HFF-Myc (cell line): ENCODE results near the gene SLC25A48.
A peak's percentile ranks its signal among the peaks of the same experiment; 100 is the strongest.

ENCODE experiments used
- DNase-seq: peaks from one replicate; pipeline ENCODE4 v3.0.0-alpha.2; 2011; ENCODE audit warnings: low read depth; ENCODE audit errors: extremely low read depth
- H3K4me3 ChIP-seq: replicated peaks from 2 replicates; pipeline ENCODE4 v1.5.1; 2011; ENCODE audit warnings: low read depth, mild to moderate bottlenecking, control low read depth, low read length
- CTCF ChIP-seq: IDR thresholded peaks from 2 replicates; pipeline ENCODE4 v1.5.1; 2012; ENCODE audit warnings: mild to moderate bottlenecking, low read depth, low read length, control low read depth; ENCODE audit errors: missing control alignments

The SLC25A48 gene

GRCh38 chr5:135834639-135835529 lies at the start of gene SLC25A48:
SLC25A48 (plus strand) TSS chr5:135834663; CDS start chr5:135834848, 185 bp downstream.
- no peak for DNase-seq
- peak within 1 kb of the TSS; percentile 21 for H3K4me3 ChIP-seq

GRCh38 chr5:135800656-135801055 lies 33.8 kb upstream of the SLC25A48 start:
- DNase-seq = no peak
- no peak for TF ChIP-seq CTCF
- H3K4me3 ChIP-seq = no peak overlapping the region

More at GRCh38 chr5:135834639-135835529, at the start of gene SLC25A48:
- TF ChIP-seq CTCF = no peak

- DNase-seq = no peak
- TF ChIP-seq CTCF = no peak
- H3K4me3 ChIP-seq = no peak overlapping the region
These were observed 24.1 kb upstream of the SLC25A48 start for GRCh38 chr5:135810188-135810943.

GRCh38 chr5:135811007-135811406 lies 23.5 kb upstream of the SLC25A48 start:
- no peak overlapping the region for H3K4me3 ChIP-seq
- DNase-seq = no peak
- no peak for TF ChIP-seq CTCF

- no peak for TF ChIP-seq CTCF
- no peak for DNase-seq
- no peak overlapping the region for H3K4me3 ChIP-seq
These were observed 20.7 kb upstream of the SLC25A48 start for GRCh38 chr5:135813758-135814157.

GRCh38 chr5:135814316-135814715 lies 20.1 kb upstream of the SLC25A48 start:
- no peak for DNase-seq
- no peak overlapping the region for H3K4me3 ChIP-seq
- TF ChIP-seq CTCF = no peak
